NCI-H526 treated with DMSO at 0.1 percent for 48 hours (cell line): ENCODE data around the gene TSPAN32.
"Not testable (repeated sequence)": the region's sequence is repeated elsewhere in the genome, so short reads cannot be mapped to it uniquely, and the experiment has no call there.

Source experiments
- DNase-seq: peaks from one replicate; lab custom pipeline; 2025; lab: John Stamatoyannopoulos, UW

TSPAN32 gene

GRCh38 chr11:2316169-2316962 lies 14.6 kb downstream of the TSPAN32 start:
- no peak for DNase-seq

GRCh38 chr11:2316963-2317244 lies 15.1 kb downstream of the TSPAN32 start:
- DNase-seq = no peak

DNA sequence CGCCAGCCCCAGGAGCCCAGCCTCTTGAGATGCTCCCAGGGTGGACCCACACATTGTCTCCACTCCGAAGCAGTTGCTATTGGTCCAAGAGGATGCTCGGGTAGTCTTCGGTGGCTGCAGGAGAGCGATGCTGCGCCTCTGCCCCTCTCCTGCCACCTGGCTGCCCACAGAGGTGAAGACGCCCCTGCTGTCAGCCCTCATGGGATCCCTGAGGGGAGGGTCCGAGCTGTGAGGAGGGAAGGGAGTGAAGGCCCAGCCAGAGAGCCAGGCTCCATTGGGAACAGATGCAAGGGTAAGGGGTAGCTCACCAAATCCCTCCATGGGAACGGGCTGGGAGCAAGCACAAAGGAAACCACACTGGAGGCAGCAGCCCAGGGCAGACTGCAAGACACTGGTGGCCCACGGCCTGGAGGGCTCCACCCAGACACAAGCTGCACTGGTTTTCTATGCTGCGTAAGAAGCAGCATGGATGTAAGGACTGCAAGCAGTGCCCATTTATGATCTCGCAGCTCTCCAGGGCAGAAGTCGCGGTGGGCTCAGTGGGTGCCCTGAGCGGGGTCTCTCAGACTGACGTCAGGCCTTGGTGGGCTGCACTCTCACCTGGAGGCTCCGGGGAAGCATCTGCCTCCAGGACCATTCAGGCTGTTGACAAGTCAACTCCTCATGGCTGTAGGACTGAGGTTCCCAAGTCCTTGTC lies 15.7 kb downstream of the TSPAN32 start:
- DNase-seq = no peak

DNA sequence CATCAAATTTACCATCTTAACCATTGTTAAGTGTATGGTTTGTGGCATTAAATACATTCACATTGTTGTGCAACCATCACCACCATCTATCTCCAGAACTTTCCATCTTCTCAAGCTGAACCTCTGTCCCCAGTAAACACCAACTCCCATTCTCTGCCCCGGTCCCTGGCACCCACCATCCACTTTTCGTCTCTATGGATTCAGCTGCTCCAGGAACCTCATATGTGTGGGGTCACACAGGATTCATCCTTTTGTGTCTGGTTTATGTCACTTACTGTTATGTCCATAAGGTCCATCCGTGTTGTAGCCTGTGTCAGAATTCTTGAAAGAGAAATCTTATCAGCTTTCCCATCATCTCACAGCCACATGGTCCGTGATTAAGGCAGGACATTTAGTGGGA lies 16.3 kb downstream of the TSPAN32 start:
- DNase-seq = no peak

DNA sequence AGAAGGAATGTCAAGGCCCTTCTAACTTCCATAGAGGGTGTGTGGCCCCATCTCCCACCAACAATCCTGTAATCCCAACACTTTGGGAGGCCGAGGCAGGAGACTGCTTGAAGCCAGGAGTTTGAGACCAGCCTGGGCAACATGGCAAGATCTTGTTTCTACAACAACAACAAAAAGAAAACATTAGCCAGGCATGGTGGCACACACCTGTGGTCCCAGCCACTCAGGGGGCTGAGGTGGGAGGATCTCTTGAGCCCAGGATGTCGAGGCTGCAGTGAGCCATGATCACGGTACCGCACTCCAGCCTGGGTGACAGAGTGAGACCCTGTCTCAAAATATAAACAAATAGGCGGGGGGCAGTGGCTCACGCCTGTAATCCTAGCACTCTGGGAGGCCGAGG lies 16.9 kb downstream of the TSPAN32 start:
- no peak for DNase-seq

DNA sequence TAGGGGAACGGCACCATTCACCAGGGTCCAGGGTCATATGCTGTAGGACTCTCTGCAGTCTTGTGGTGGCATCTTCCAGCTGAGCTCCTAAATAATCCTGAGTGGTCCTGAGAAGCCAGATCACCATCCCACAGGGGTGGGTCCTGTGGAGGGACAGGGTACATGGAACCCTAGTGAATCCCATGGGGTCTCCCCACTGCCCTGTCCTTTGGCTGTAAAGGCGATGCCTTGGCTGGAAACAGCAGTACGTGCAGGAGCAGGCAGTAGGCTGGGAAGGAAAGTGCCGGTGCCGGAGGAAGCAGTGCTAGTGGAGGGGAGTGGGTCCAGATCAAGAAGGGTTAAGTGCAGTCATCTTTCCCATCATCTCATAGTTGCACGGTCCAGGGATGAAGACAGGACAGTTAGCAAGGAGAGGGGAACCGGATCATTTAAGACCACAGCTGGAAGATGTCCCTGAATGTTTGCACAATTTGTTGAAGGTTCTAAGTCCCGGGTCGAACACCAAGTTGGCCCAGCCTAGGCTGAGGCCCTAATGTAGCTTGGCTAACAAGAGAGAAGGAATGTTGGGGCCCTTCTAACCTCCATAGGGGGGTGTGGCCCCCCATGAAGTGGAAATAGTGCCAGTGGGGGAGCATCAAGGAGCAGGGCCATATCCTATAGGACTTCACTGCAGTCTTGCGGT lies 18.1 kb downstream of the TSPAN32 start:
- DNase-seq = no peak

- DNase-seq = no peak
Observed at GRCh38 chr11:2320568-2321310, 18.9 kb downstream of the TSPAN32 start.

DNA sequence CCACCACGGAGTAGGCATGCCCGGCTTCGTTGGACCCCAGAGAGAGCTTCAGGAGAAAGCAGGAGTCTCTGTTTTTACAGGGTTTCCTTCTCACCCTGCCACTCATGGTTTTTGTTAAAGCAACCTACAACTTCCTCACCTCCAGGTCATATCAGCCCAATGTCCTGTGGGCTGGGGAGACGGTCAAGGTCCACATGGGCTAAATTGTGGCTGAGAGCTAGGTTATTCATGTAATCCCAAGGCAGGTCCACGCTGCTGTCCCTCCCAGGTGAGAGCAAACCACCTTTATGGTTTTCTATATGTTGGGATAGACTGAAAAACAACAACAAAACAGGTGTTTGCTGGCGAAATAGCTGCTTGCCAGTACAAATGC lies 19.5 kb downstream of the TSPAN32 start:
- DNase-seq = no peak

DNA sequence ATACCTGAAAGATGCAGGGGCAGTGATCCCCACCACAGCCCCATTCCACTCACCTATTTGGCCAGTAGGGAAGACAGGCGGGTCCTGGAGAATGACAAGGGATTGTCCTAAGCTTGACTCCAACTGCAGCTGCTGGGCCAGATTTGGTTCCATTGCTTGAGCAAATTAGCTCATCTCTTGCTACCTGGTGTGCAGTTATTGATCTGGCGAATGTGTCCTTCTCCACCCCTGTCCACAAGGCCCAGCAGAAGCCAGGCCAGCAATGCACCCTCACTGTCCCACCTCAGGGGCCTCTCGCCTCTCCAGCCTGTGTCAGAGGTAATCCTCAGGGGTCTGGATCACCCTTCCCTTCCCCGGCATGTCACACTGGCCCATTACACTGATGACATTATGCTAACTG lies 23.3 kb downstream of the TSPAN32 start:
- no peak for DNase-seq

DNA sequence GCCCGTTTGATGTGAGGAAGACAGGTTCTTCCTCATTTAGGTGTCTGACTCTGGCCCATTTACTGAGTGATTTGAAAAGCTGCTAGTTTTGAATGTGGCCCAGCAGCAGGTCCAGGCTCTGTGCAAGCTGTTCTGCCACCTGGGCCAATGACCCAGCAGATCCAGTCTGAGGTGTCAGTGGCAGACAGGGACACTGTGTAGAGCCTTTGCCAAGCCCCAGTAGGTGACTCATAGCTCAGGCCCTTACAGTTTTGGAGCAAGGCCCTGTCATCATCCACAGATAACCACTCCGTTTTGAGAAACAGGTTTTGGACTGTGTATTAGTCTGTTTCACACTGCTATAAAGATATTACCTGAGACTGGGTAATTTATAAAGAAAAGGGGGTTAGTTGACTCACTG lies 23.9 kb downstream of the TSPAN32 start:
- DNase-seq = no peak

DNA sequence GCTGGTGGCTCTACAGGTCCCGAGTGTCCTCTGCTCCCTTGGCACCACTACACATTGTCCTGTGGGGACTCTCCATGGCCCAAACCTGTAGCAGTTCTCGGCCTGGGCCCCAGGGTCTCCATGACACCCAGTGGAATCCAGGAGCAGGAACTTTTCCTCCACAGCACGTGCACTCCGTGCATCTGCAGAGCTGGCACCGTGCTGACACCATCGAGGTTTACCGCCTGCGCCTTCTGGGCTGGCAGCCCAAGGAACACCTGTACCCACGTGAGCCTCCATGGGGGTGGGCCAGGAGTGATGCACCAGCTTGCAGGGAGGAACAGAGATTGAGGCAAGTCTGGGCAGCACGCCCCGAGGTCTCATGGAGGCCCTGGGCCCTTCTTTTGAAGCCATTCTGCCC lies 25.2 kb downstream of the TSPAN32 start:
- DNase-seq = no peak

DNA sequence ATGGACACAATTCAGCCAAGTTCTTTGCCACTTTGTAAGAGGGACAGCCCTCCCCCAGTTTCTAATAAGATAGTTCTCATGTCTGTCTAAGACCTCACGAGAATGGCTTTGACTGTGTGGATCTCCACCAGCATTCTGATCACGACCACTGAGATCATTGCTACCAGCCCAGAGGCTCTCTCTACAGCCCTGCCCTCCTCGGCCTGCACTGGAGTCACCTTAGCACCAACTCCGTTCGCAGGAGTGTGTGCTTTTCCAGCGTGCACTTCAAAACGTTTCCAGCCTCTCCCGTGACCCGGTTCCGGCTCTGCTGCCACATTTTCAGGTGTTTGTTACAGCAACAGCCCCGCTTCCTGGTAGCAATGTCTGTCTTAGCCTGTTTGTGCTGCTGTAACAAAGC lies 26.2 kb downstream of the TSPAN32 start:
- no peak for DNase-seq

DNA sequence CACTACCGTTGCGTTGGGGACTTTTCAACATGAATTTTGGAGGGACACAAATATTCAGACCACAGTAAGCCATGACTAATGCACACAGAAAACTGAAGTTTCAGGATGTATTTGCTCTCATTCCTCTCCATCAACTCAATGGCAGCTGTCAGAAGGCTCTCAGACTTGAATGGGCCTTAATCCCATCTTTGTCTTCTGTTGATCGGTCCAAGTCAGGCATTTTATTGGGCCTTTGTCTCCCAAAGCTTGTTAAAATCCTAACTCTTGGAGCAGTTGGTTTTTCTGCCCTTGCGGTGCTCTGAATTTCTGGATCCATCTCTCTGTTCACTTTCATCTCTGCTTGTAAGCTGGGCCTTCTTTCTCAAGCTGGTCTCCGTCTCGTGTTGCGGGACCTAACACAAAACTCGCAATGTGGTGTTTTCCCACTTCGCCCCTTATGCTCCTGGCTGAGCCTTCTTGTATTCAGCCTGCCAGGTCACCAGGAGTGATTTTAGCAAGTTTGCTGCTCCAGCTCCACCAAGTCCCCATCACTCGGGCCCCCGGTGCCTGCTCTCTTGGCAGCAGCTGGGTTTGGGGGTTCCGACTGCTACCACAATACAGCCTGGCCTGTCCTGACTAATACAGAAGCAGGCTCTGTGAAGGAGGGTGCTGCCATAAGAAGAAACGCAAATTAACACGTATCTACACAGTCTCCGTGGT lies 27.0 kb downstream of the TSPAN32 start:
- DNase-seq = no peak

DNA sequence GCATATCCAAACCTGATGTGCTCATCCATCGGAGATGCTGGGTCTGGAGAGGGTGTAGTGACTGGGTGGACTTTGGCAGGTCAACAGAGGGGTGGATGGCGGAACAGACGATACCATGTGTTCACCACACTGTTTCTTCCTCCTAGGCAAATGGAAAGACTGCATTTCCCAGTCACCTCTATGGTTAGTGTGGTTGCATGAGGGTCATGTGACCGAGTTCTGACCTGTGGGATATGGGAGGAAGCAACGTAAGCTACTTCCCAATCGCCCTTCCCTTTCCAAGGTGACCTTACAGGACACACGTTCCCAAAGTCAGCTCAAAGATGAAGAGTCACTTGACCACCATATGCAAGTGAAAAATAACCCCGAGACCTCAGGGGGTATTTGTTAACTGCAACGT lies 27.7 kb downstream of the TSPAN32 start:
- no peak for DNase-seq

GRCh38 chr11:2330696-2331095 lies 28.9 kb downstream of the TSPAN32 start:
- no peak for DNase-seq

DNA sequence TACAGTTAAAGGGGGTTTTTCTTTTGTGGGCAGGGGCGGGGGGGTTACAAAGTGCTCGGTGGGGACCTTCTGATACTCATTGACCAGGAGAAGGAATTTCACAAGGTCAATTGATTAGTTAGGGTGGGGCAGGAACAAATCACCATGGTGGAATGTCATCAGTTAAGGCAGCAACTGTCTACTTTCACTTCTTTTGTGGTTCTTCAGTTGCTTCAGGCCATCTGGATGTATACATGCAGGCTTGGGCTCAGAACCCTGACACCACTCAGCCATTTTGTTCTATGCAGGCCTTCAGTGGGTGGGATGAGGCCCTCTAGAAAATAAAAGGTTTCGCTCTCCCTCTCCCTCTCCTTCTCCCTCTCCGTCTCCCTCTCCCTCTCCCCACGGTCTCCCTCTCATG lies 29.6 kb downstream of the TSPAN32 start:
- DNase-seq = no peak

- not testable (repeated sequence) for DNase-seq
Observed at GRCh38 chr11:2332569-2332968, 30.8 kb downstream of the TSPAN32 start.

DNA sequence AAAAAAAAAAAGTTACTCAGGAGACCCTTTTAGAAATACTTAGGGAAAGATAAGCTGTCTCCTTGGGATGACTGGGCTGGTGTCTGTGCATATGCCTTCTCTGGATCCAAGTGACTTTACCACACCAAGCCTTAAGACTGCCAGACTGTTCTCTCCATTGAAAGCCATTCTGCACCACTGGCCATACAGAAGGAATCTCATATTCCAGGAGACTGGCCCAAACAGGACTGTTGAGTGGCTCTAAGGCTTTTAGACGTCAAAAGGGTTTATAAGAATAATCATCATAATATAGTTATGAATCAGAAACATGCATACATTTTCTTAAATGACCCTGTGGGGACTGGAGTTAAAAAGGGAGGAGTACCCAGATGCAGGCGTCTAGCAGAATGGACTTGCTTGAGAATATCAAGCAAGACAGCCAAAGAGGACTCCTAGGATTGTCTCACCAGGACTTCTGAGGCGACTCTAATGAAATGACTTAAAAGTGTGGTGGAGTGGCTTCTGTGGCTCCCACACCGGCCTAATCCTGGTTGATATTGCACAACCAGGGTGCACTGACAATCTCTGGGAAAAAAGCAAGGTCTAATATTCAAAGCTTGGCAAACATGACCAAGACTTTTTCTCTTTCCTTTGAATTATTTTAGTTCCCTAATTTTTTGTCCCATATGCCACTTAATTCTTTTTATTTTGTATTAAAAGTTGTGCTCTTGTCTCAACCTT lies 31.8 kb downstream of the TSPAN32 start:
- DNase-seq = not testable (repeated sequence)

DNA sequence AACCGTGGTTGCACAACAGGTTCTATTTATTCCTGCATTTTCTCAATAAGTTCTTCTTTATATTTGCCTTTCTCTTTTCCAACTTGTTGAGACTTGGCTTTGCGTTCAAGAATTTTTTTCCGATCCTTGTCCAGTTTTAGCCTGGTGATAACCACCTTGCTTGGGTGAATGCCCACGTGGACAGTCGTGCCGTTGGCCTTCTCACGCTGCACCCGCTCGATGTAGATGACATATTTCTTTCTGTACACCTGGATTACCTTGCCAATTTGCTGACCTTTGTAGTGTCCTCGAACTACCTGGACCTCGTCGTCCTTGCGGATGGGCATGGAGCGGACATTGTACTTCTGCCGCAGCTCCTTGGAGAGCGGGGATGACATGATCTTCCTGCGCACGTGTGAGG lies 33.5 kb downstream of the TSPAN32 start:
- not testable (repeated sequence) for DNase-seq

DNA sequence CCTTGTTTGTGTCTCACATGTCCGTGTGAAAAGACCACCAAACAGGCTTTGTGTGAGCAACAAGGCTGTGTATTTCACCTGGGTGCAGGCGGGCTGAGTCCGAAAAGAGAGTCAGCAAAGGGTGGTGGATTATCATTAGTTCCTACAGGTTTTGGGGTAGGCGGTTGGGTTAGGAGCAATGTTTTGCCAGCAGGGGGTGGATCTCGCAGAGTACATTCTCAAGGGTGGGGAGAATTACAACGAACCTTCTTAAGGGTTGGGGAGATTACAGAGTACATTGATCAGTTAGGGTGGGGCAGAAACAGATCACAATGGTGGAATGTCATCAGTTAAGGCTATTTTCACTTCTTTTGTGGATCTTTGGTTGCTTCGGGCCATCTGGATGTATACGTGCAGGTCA lies 36.9 kb downstream of the TSPAN32 start:
- DNase-seq = not testable (repeated sequence)

GRCh38 chr11:2342557-2342956 lies 40.7 kb downstream of the TSPAN32 start:
- DNase-seq = no peak
